Measurements from ENCODE around the gene NECAB3.
A peak's percentile ranks its signal among the peaks of the same experiment; 100 is the strongest.

Gene NECAB3

DNA sequence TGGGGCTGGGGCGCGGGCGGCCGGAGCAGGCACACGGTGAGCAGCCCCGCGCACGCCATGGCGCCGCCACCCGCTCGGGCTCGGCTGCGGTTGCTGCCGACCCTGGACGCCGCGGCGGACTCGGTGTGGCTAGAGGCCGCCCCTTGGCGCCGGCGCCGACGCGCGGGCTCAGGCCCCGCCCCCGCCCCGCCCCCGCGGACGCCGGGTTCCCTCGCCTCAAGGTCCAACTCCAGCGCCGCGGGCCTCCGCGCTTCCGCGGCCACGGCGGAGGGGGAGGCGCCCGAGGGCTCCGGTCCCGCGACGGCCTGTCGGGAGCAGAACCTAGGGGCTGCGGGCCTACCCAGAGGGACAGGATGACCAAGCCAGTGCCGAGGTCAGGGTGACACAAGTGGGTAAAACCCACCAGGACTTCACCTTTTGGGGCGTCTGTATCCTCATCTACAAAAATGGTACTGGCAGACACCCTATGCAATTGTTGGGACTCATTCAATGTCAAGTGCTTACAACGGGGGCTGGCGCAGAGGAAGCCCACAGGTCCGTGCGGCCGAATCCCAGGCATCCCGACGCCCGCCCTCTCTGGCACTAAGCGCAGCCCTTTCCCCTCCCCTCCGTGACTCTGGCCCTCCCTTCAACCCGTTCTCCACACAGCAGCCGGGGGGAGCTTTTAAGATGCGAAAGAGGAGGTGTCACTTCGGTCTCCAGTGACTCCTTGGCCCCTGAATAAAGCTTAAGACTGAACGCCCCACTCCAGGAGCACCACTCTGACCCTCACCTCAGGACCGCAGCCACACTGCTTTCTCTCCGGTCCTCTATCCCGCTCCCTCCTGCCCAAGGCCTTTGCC, at the start of gene NECAB3:
Gene NECAB3 (minus strand): TSS at position 135 of the 842 bp plus-strand sequence. CDS start 76 bp downstream, at position 59.
- TF ChIP-seq NFIC (IDR thresholded peaks at IDR 0.05), result no peak
- TF ChIP-seq YY1 (IDR thresholded peaks at IDR 0.05; ENCODE audit: low read depth), result peak; percentile 38; the same call in 1 of the 2 replicates
- TF ChIP-seq EP300 (IDR thresholded peaks at IDR 0.05; ENCODE audit: borderline replicate concordance), result peak; percentile 19; the same call in 1 of the 2 replicates
- peak; percentile 70 for TF ChIP-seq MAX (IDR thresholded peaks at IDR 0.05)

- TF ChIP-seq, protein P1, sequence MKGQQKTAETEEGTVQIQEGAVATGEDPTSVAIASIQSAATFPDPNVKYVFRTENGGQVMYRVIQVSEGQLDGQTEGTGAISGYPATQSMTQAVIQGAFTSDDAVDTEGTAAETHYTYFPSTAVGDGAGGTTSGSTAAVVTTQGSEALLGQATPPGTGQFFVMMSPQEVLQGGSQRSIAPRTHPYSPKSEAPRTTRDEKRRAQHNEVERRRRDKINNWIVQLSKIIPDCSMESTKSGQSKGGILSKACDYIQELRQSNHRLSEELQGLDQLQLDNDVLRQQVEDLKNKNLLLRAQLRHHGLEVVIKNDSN (IDR thresholded peaks at IDR 0.05), result no peak
- TF ChIP-seq REST (IDR thresholded peaks at IDR 0.05; ENCODE audit: low read depth), result no peak
Observed at GRCh38 chr20:33721391-33722140, 47.3 kb upstream of the NECAB3 start.

- TF ChIP-seq, protein P1 (IDR thresholded peaks at IDR 0.05), result peak; percentile 69
- TF ChIP-seq YY1 (IDR thresholded peaks at IDR 0.05; ENCODE audit: low read depth) (peak; percentile 56), TAF1 (IDR thresholded peaks at IDR 0.05; ENCODE audit: low read depth) (peak; percentile 55; the same call in 1 of the 2 replicates), REST (IDR thresholded peaks at IDR 0.05; ENCODE audit: low read depth) (no peak), CREB1 (IDR thresholded peaks at IDR 0.05; ENCODE audit: low read depth) (peak; percentile 38; the same call in 1 of the 2 replicates), MAX (IDR thresholded peaks at IDR 0.05) (peak; percentile 63)
Observed at GRCh38 chr20:33719989-33720709, 45.9 kb upstream of the NECAB3 start, which contains the start of gene PXMP4. Gene PXMP4, minus strand, starts transcription at chr20:33720310. Its CDS starts 103 bp downstream, at chr20:33720207.

- no peak for TF ChIP-seq REST (IDR thresholded peaks at IDR 0.05; ENCODE audit: low read depth)
- no peak for TF ChIP-seq NFIC (IDR thresholded peaks at IDR 0.05)
- TF ChIP-seq RAD21 (IDR thresholded peaks at IDR 0.05; ENCODE audit: low read depth), result no peak
- no peak for TF ChIP-seq ZBTB7A (IDR thresholded peaks at IDR 0.05; ENCODE audit: low read depth)
- TF ChIP-seq CREB1 (IDR thresholded peaks at IDR 0.05; ENCODE audit: low read depth), result no peak
- no peak for TF ChIP-seq TAF1 (IDR thresholded peaks at IDR 0.05; ENCODE audit: low read depth)
- no peak for TF ChIP-seq EP300 (IDR thresholded peaks at IDR 0.05; ENCODE audit: borderline replicate concordance)
- no peak for TF ChIP-seq MAX (IDR thresholded peaks at IDR 0.05)
- TF ChIP-seq CEBPB (IDR thresholded peaks at IDR 0.05), result no peak
- no peak for TF ChIP-seq TEAD4 (IDR thresholded peaks at IDR 0.05)
- TF ChIP-seq EGR1 (IDR thresholded peaks at IDR 0.05), result no peak
- no peak for TF ChIP-seq FOXM1 (IDR thresholded peaks at IDR 0.05; ENCODE audit: borderline replicate concordance, low read depth)
Observed at GRCh38 chr20:33719277-33719988, 45.2 kb upstream of the NECAB3 start.

Data from Ishikawa (cell line).